AG04450 (cell line): ENCODE data around the gene LMF1. TPM values are rescaled to one million over a fixed set of nuclear protein-coding genes. Genes with fewer than 3 reads are reported as not detected.

Source experiments
- CTCF ChIA-PET: fragments of 300-600, 350-600 bp; formaldehyde crosslinking; extraction: SDS; loops from one replicate; lab custom pipeline; 2022; ENCODE audit warnings: antibody characterized with exemption, inconsistent platforms; lab: Charles Lee
- POLR2A ChIA-PET: fragments of 350-600 bp; formaldehyde crosslinking; extraction: SDS; loops from one replicate; lab custom pipeline; 2021; ENCODE audit warnings: antibody characterized with exemption, inconsistent platforms; lab: Yijun Ruan, JAX
- DNase-seq: peaks from one replicate; pipeline ENCODE4 v3.0.0-alpha.2; 2011; ENCODE audit warnings: low read depth, low spot score
- H3K27ac ChIP-seq: one replicate; pipeline ENCODE4 v1.5.1; 2012; ENCODE audit warnings: low read depth, low read length, control low read depth
- H3K27me3 ChIP-seq: one replicate; pipeline ENCODE4 v1.6.0; 2012; ENCODE audit warnings: low read length; ENCODE audit not compliant: control insufficient read depth, insufficient read depth
- H3K4me3 ChIP-seq: 2 replicates; pipeline ENCODE4 v1.5.1; 2011; ENCODE audit warnings: mild to moderate bottlenecking, low read depth, low read length, control low read depth
- H3K9me3 ChIP-seq: 2 replicates; pipeline ENCODE4 v1.5.1; 2012; ENCODE audit warnings: low read length; ENCODE audit not compliant: control insufficient read depth, insufficient read depth
- polyA plus RNA-seq: library from polyadenylated mRNA; depleted of rRNA; stranded (reverse); fragments of >200 nt; gene quantifications from 2 replicates; pipeline ENCODE4 v1.2.3, GENCODE V29; 2011
- TF ChIP-seq, protein P1 (sequence below): IDR thresholded peaks from 2 replicates; pipeline ENCODE4 v1.5.1; 2011; ENCODE audit warnings: low read depth, low read length, control low read depth, inconsistent platforms

The LMF1 gene
- polyA plus RNA-seq, 1 experiment, result 11.8 TPM

- CTCF ChIA-PET, result no interaction called here
- DNase-seq, result no peak
- POLR2A ChIA-PET, result no interaction called here
- TF ChIP-seq, protein P1, sequence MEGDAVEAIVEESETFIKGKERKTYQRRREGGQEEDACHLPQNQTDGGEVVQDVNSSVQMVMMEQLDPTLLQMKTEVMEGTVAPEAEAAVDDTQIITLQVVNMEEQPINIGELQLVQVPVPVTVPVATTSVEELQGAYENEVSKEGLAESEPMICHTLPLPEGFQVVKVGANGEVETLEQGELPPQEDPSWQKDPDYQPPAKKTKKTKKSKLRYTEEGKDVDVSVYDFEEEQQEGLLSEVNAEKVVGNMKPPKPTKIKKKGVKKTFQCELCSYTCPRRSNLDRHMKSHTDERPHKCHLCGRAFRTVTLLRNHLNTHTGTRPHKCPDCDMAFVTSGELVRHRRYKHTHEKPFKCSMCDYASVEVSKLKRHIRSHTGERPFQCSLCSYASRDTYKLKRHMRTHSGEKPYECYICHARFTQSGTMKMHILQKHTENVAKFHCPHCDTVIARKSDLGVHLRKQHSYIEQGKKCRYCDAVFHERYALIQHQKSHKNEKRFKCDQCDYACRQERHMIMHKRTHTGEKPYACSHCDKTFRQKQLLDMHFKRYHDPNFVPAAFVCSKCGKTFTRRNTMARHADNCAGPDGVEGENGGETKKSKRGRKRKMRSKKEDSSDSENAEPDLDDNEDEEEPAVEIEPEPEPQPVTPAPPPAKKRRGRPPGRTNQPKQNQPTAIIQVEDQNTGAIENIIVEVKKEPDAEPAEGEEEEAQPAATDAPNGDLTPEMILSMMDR, result no peak
- Histone ChIP-seq H3K4me3 (no peak overlapping the region), H3K27me3 (no peaks in the 10 kb centered on the region), H3K9me3 (peaks cover 94% of the 10 kb centered on the region), H3K27ac (no peak overlapping the region)
Measured at GRCh38 chr16:850668-851067, 120.1 kb downstream of the LMF1 start.

- DNase-seq, result no peak
- H3K27me3 ChIP-seq, result no peaks in the 10 kb centered on the region
- no peak overlapping the region for H3K4me3 ChIP-seq
- ChIA-PET POLR2A (no interaction called here), CTCF (no interaction called here)
- TF ChIP-seq, protein P1, result no peak
- no peak overlapping the region for H3K27ac ChIP-seq
- peaks cover 93% of the 10 kb centered on the region for H3K9me3 ChIP-seq
Measured at GRCh38 chr16:848510-849253, 122.1 kb downstream of the LMF1 start.

- Histone ChIP-seq H3K27me3 (no peaks in the 10 kb centered on the region), H3K4me3 (no peak overlapping the region), H3K9me3 (peaks cover 92% of the 10 kb centered on the region), H3K27ac (no peak overlapping the region)
- CTCF ChIA-PET, result no interaction called here
- POLR2A ChIA-PET, result no interaction called here
- TF ChIP-seq, protein P1, result no peak
- no peak for DNase-seq
Measured at GRCh38 chr16:847681-848445, 122.9 kb downstream of the LMF1 start.

DNA sequence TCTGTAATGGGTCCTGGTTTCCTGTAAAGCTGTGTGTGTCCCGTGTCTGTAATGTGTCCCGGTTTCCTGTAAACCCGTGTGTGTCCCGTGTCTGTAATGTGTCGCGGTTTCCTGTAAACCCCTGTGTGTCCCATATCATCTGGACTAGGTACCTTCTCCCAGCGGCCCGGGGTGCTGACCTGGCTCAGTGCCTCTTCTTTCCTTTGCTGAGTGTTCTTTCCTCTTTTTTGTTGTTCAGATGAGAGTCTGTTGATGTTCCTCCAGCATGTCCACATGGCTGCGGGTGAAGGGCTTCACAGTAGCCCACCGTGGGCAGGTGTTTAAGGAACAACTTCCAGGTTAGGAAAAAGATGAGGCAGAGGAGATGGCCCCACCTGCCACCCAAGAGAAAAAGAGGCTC is 123.6 kb downstream of the LMF1 start:
- no peak overlapping the region for H3K27ac ChIP-seq
- DNase-seq, result no peak
- H3K4me3 ChIP-seq, result no peak overlapping the region
- POLR2A ChIA-PET, result no interaction called here
- H3K9me3 ChIP-seq, result peaks cover 92% of the 10 kb centered on the region
- no peaks in the 10 kb centered on the region for H3K27me3 ChIP-seq
- TF ChIP-seq, protein P1, result no peak
- CTCF ChIA-PET, result no interaction called here

- CTCF ChIA-PET, result no interaction called here
Measured at GRCh38 chr16:845351-845745, 125.4 kb downstream of the LMF1 start.

More at GRCh38 chr16:845351-845745, 125.4 kb downstream of the LMF1 start:
- DNase-seq, result no peak
- no peak overlapping the region for H3K27ac ChIP-seq
- TF ChIP-seq, protein P1, result no peak
- H3K27me3 ChIP-seq, result no peaks in the 10 kb centered on the region
- H3K4me3 ChIP-seq, result no peak overlapping the region
- POLR2A ChIA-PET, result no interaction called here
- H3K9me3 ChIP-seq, result peaks cover 92% of the 10 kb centered on the region
